GM12891 (cell line): Measurements from ENCODE around the gene ANKS1B.
"Not testable (repeated sequence)": the region's sequence is repeated elsewhere in the genome, so short reads cannot be mapped to it uniquely, and the experiment has no call there.

Source experiments
- DNase-seq: peaks from one replicate; pipeline ENCODE4 v3.0.0; 2011; ENCODE audit warnings: low spot score; ENCODE audit not compliant: insufficient read length
- FAIRE-seq: peaks from 2 replicates; lab custom pipeline; 2011; peaks lifted over from hg19 to GRCh38; lab: Jason Lieb, UNC
- PAX5 ChIP-seq: IDR thresholded peaks from 2 replicates; pipeline ENCODE4 v1.6.1; 2011; ENCODE audit warnings: low read length, moderate library complexity, mild to moderate bottlenecking; ENCODE audit not compliant: insufficient read depth, severe bottlenecking
- POLR2A ChIP-seq: IDR thresholded peaks from 2 replicates; pipeline ENCODE4 v1.6.1; 2011; ENCODE audit warnings: low read depth, low read length, control low read depth
- POLR2AphosphoS5 ChIP-seq: IDR thresholded peaks from 2 replicates; pipeline ENCODE4 v1.6.1; 2011; ENCODE audit warnings: low read depth, low read length, control low read depth
- POU2F2 ChIP-seq: IDR thresholded peaks from 2 replicates; pipeline ENCODE4 v1.6.1; 2011; ENCODE audit warnings: low read depth, mild to moderate bottlenecking, control low read depth, low read length, moderate library complexity
- SPI1 ChIP-seq: IDR thresholded peaks from 2 replicates; pipeline ENCODE4 v1.6.1; 2011; ENCODE audit warnings: low read depth, low read length, control low read depth
- TAF1 ChIP-seq: IDR thresholded peaks from 2 replicates; pipeline ENCODE4 v1.6.1; 2011; ENCODE audit warnings: low read depth, low read length, control low read depth

Gene ANKS1B

GRCh38 chr12:99334285-99335056 is 650.3 kb downstream of the ANKS1B start:
- DNase-seq (no peak), FAIRE-seq (no peak)
- no peak for TF ChIP-seq POLR2AphosphoS5
- no peak for TF ChIP-seq POU2F2
- no peak for TF ChIP-seq PAX5
- no peak for TF ChIP-seq POLR2A
- no peak for TF ChIP-seq TAF1
- no peak for TF ChIP-seq SPI1

DNA sequence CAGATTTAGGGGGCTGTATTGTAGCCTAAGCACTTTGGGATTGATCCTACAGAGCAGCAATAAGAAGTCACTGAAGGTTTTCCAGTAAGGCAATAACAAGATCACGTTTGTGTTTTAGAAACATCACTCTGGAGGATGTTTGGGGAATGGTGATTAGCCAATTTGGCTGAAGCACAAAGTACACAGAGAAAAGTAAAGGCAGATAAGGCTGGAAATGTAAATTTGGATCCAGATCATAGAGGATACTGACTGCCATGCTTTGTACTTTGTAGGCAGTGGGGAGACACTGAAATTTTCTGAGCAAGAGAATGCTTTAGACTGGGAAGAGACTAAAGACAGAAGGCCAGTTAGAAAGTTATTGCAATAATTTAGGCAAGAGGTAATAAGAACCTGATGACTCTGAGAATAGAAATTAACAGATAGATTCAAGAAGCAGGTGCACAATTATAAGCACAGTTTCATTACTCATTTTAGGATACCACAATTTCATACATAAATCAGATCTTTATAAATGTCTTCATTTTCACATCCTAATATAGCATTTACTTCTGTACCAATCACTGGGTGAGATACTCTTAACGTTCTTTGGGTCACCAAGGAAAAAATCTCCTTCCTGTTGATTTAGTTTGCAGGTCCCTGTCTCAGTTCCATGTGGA is 651.7 kb downstream of the ANKS1B start:
- no peak for FAIRE-seq

DNA sequence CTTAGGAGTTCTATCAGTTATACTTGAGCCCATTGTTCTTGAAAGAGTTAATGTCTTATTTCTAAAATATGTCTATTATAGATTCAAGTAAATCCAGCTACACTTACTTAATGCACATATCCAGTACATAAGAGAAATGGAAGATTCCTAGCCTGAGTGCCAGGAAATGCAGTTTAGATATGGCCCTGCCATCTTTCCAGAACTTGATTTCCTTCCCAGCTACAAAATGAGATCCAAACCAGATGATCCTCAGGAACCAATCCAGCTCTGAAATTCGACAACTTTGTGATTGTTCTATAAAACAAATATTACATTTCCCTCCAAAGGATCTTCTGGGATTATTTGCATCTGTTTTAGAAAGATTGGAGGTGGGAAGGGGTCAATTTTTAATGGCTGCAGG is 654.5 kb downstream of the ANKS1B start:
- DNase-seq: no peak
- FAIRE-seq: no peak
- no peak for TF ChIP-seq POLR2A
- no peak for TF ChIP-seq SPI1
- TF ChIP-seq PAX5: no peak
- no peak for TF ChIP-seq POU2F2
- no peak for TF ChIP-seq TAF1
- no peak for TF ChIP-seq POLR2AphosphoS5

More for the DNA sequence above, 651.7 kb downstream of the ANKS1B start:
- no peak for TF ChIP-seq SPI1
- no peak for TF ChIP-seq PAX5
- TF ChIP-seq POLR2AphosphoS5: no peak
- no peak for TF ChIP-seq TAF1
- no peak for TF ChIP-seq POLR2A
- no peak for TF ChIP-seq POU2F2
- no peak for DNase-seq

DNA sequence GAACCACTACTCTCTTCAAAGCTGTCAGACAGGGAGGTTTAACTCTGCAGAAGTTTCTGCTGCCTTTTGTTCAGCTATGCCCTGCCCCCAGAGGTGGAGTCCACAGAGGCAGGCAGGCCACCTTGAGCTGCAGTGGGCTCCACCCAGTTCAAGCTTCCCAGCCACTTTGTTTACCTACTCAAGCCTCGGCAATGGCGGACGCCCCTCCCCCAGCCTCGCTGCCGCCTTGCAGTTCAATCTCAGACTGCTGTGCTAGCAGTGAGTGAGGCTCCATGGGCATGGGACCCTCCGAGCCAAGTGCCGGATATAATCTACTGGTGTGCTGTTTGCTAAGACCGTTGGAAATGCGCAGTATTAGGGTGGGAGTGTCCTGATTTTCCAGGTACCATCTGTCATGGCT is 663.5 kb downstream of the ANKS1B start:
- DNase-seq, FAIRE-seq: not testable (repeated sequence)

DNA sequence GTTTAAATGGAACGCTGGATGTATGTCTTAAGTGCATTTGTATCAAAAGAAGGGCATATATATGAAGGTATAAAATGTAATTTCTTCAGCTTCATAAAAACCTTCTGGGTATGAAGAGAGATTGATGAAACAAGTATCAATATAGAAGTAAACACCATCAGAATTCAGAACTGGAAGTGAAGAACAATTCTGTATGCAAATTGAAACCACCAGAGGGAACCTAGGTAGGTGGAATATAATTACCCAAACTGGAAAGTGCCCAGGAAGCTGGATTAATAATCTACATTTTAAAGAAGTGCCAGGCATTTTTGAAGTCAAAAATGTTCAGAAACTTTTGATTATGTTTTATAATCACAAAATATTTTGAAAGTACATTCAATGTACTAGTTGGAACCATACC is 673.4 kb downstream of the ANKS1B start:
- no peak for TF ChIP-seq POLR2A
- no peak for TF ChIP-seq TAF1
- TF ChIP-seq POU2F2: no peak
- TF ChIP-seq PAX5: no peak
- TF ChIP-seq POLR2AphosphoS5: no peak
- TF ChIP-seq SPI1: no peak
- FAIRE-seq (no peak), DNase-seq (no peak)

DNA sequence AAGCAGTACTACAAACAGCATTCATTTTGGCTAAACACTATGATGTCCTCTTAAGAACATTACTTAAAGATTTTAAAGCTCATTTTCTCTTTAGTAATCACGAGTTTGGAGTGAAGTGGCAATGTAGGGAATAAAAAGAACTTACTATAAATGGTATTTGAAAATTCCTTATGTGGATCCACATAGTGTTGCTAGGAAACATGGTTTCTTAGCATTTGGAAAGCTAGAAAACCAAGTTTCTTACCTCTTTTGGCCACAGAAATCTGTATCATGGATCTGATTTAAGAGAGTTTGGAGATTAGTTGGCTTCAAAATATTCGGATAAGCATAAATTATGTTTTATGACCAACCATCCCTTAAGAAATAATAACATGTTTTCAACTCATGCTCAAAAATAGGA is 674.9 kb downstream of the ANKS1B start:
- TF ChIP-seq POLR2A (no peak), POU2F2 (no peak), TAF1 (no peak), PAX5 (no peak), SPI1 (no peak), POLR2AphosphoS5 (no peak)
- no peak for DNase-seq
- no peak for FAIRE-seq

GRCh38 chr12:99302874-99303273 is 681.9 kb downstream of the ANKS1B start:
- FAIRE-seq (no peak), DNase-seq (no peak)
- no peak for TF ChIP-seq POLR2A
- no peak for TF ChIP-seq POU2F2
- no peak for TF ChIP-seq POLR2AphosphoS5
- TF ChIP-seq SPI1: no peak
- no peak for TF ChIP-seq TAF1
- no peak for TF ChIP-seq PAX5

DNA sequence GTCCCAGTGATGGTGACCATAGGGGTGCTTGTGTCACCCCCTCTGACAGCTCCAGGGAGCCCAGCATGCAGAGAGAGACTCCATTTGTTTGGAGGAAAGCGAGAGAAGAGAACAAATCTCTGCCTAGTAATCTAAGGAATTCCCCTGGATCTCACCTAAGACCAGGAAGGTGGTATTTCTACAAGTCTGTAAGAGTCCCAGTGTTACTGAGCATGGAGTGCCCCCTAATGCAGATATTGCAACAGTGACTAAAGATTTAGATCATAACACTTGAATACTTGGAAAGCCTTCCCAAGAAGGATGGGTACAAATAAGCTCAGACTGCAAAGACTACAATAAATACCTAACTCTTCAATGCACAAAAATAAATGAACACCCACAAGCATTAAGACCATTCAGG is 697.6 kb downstream of the ANKS1B start:
- FAIRE-seq: no peak

GRCh38 chr12:99284161-99284560 is 700.6 kb downstream of the ANKS1B start:
- FAIRE-seq (no peak), DNase-seq (no peak)
- no peak for TF ChIP-seq TAF1
- TF ChIP-seq POLR2A: no peak
- no peak for TF ChIP-seq PAX5
- TF ChIP-seq SPI1: no peak
- TF ChIP-seq POLR2AphosphoS5: no peak
- no peak for TF ChIP-seq POU2F2

More for the DNA sequence above, 697.6 kb downstream of the ANKS1B start:
- no peak for TF ChIP-seq SPI1
- TF ChIP-seq POU2F2: no peak
- no peak for TF ChIP-seq POLR2A
- no peak for TF ChIP-seq TAF1
- TF ChIP-seq POLR2AphosphoS5: no peak
- no peak for TF ChIP-seq PAX5
- DNase-seq: no peak

- TF ChIP-seq TAF1: no peak
- DNase-seq (no peak), FAIRE-seq (no peak)
Observed at GRCh38 chr12:99282624-99283023, 702.1 kb downstream of the ANKS1B start.
